ENCODE results near the gene MS4A6A. TPM values are rescaled to one million over a fixed set of nuclear protein-coding genes. Genes with fewer than 3 reads are reported as not detected.
"Not testable (repeated sequence)": the region's sequence is repeated elsewhere in the genome, so short reads cannot be mapped to it uniquely, and the experiment has no call there.

Gene MS4A6A
- total RNA-seq, 6 experiments from 2014 or later = 42.4 to 98.5 (median 61.5) TPM

GRCh38 chr11:60208146-60208895 lies 25.4 kb upstream of the MS4A6A start:
- Histone ChIP-seq H3K27me3 (no peaks in the 10 kb centered on the region), H3K4me1 (no peaks in the 10 kb centered on the region), H3K4me3 (no peak overlapping the region), H3K27ac (no peak overlapping the region), H3K36me3 (no peaks in the 10 kb centered on the region), H3K9me3 (no peaks in the 10 kb centered on the region)
- TF ChIP-seq POLR2A (IDR thresholded peaks at IDR 0.05) = no peak
- no peak for TF ChIP-seq CTCF (IDR thresholded peaks at IDR 0.05)
- WGBS (ENCODE audit: insufficient coverage, low coverage, low lambda C conversion rate, missing lambda C conversion rate) = 54% methylated on average over 4 of the region's 4 CpGs
- DNase-seq (no peak), ATAC-seq (no peak)
- intact Hi-C loops (cut with DNase I) = no loop called here

DNA sequence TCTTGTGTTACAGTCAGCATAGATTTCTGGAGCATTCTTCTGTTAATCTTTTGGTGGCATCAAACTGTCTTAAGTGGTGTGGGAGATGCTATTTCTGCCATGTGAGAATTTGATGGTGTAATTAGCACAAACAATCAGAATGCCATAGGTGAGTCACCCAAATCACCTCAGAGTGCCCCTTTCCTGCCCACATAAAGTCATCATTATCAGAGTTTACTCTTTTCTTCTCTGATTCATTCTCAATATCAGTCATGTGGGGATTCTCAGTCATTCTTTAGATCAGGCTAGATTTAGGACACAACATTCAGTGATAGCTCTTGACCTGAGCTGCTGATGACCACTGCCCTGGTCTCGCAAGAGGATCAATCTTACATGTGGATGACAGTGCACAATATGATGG lies 23.7 kb upstream of the MS4A6A start:
- Histone ChIP-seq H3K36me3 (no peaks in the 10 kb centered on the region), H3K4me3 (no peak overlapping the region), H3K27ac (no peak overlapping the region), H3K9me3 (no peaks in the 10 kb centered on the region), H3K27me3 (no peaks in the 10 kb centered on the region), H3K4me1 (no peaks in the 10 kb centered on the region)
- TF ChIP-seq CTCF (IDR thresholded peaks at IDR 0.05) (no peak), POLR2A (IDR thresholded peaks at IDR 0.05) (no peak)
- no peak for DNase-seq
- no peak for ATAC-seq
- intact Hi-C loops (cut with DNase I) = no loop called here
- 77% methylated on average over 1 of the region's 1 CpG for WGBS (ENCODE audit: insufficient coverage, low coverage, low lambda C conversion rate, missing lambda C conversion rate)

- intact Hi-C loops (cut with DNase I) = no loop called here
Observed at GRCh38 chr11:60204922-60205321, 22.0 kb upstream of the MS4A6A start.

DNA sequence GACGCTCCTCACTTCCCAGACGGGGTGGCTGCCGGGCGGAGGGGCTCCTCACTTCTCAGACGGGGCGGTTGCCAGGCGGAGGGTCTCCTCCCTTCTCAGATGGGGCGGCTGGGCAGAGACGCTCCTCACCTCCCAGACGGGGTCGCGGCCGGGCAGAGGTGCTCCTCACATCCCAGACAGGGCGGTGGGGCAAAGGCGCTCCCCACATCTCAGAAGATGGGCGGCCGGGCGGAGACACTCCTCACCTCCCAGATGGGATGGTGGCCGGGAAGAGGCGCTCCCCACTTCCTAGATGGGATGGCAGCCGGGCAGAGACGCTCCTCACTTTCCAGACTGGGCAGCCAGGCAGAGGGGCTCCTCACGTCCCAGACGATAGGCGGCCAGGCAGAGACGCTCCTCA lies 18.5 kb upstream of the MS4A6A start:
- 80% methylated on average over 3 of the region's 26 CpGs for WGBS (ENCODE audit: insufficient coverage, low coverage, low lambda C conversion rate, missing lambda C conversion rate)
- ATAC-seq; H3K9me3 ChIP-seq; DNase-seq; H3K4me1 ChIP-seq; intact Hi-C loops (cut with DNase I); H3K4me3 ChIP-seq; H3K36me3 ChIP-seq; H3K27ac ChIP-seq; H3K27me3 ChIP-seq: not testable (repeated sequence)

More at GRCh38 chr11:60204922-60205321, 22.0 kb upstream of the MS4A6A start:
- peak in 1 of 4 donors; percentile 16 for ATAC-seq
- Histone ChIP-seq H3K27me3 (no peaks in the 10 kb centered on the region), H3K36me3 (no peaks in the 10 kb centered on the region), H3K9me3 (no peaks in the 10 kb centered on the region), H3K27ac (no peak overlapping the region), H3K4me3 (no peak overlapping the region), H3K4me1 (no peaks in the 10 kb centered on the region)
- 67% methylated on average over 4 of the region's 4 CpGs for WGBS (ENCODE audit: insufficient coverage, low coverage, low lambda C conversion rate, missing lambda C conversion rate)
- DNase-seq = no peak
- TF ChIP-seq CTCF (IDR thresholded peaks at IDR 0.05) (no peak), POLR2A (IDR thresholded peaks at IDR 0.05) (no peak)

DNA sequence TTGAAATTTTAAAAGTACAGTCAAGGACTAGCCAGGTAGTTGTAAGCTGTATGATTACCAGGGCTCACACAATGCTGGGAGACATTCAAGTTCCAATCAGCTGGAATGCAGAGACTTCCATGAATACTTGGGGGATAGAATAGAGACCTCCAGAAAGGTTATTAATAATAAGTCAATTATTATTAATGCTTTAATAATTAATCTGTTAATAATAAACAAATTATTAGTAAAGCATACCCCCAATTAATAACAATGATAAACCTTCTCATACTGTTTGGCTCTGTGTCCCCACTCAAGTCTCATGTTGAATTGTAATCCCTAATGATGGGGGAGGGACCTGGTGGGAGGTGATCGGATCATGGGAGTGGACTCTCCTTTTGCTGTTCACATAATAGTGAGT lies 14.6 kb upstream of the MS4A6A start:
- ATAC-seq = no peak
- 54% methylated on average over 1 of the region's 1 CpG for WGBS (ENCODE audit: insufficient coverage, low coverage, low lambda C conversion rate, missing lambda C conversion rate)
- intact Hi-C loops (cut with DNase I) = no loop called here

More for the DNA sequence above, 14.6 kb upstream of the MS4A6A start:
- H3K27me3 ChIP-seq = no peaks in the 10 kb centered on the region
- TF ChIP-seq POLR2A (IDR thresholded peaks at IDR 0.05) (no peak), CTCF (IDR thresholded peaks at IDR 0.05) (no peak)
- H3K4me3 ChIP-seq = no peak overlapping the region
- no peak for DNase-seq
- H3K9me3 ChIP-seq = no peaks in the 10 kb centered on the region
- H3K36me3 ChIP-seq = no peaks in the 10 kb centered on the region
- no peaks in the 10 kb centered on the region for H3K4me1 ChIP-seq
- H3K27ac ChIP-seq = no peak overlapping the region

Measured in right lobe of liver (tissue), 6 donors.